HG03460 (cell line): Measurements from ENCODE around the gene XXYLT1.
"Not testable (repeated sequence)": the region's sequence is repeated elsewhere in the genome, so short reads cannot be mapped to it uniquely, and the experiment has no call there.

Experiments used
- ATAC-seq: cut with Tn5 transposase; IDR thresholded peaks from one replicate; pipeline ENCODE4 v1.9.1; 2021; ENCODE audit not compliant: unreplicated experiment

Gene XXYLT1

DNA sequence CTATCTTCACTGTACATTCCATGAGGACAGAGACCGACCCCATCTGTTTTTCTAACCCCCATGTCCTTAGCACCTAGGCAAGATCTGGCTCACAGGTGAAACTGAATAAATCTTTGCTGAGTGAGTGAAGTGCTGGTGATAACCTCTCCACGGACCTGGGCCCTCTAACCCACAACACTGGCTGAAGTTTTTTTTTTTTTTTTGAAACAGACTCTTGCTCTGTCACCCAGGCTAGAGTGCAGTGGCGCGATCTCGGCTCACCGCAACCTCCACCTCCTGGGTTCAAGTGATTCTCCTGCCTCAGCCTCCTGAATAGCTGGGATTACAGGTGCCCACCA lies 84.3 kb downstream of the XXYLT1 start:
- not testable (repeated sequence) for ATAC-seq

DNA sequence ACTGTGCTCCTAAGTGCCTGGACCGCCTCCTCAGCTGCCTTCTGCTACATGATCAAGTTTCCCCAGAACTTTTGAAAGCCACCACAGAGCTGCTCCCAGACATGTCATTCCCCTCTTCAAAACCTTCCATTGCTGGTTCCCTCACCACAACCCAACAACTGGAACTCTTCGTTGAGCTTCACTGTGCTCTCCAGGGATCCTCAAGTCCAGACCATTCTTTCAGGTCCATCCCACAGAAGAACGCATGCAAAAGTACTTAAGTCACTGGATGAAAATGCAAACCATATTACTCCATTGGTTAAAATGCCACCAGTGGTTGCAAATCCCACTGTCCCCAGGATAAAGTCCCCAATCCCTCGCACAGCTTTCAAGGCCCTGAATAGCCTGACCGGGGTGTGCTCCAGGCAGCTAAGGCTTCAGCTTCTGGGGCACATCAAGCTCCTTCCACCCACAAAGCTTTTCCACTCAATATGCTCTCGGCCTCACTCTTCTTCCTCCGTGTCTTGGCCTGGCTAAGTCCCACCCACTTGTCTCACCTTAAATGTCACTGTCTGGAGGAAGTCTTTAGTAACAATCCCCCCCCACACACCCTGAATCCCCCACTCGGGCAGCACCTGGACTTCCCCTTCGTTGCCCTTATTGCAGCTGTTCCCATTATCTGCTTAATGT lies 84.8 kb downstream of the XXYLT1 start:
- no peak for ATAC-seq

- ATAC-seq, result no peak
Observed at GRCh38 chr3:195185583-195185982, 85.4 kb downstream of the XXYLT1 start.

GRCh38 chr3:195184716-195185421 lies 86.1 kb downstream of the XXYLT1 start:
- ATAC-seq, result no peak

- no peak for ATAC-seq
Observed at GRCh38 chr3:195183071-195183776, 87.7 kb downstream of the XXYLT1 start.

DNA sequence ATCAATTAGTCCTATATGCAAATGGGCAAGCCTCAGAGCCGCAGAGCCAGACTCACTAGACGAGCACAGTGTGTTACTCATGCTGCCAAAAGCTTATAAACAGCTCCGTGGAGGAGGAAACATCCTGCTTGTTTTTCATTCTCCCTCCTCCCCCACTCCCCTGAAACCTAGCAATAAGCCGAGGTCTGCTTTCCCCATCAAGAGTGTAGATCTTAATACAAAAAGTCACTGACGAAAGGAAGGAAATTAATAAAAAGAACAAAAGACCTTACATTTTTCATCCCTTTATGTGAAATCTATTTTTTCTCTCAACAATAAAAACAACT lies 88.5 kb downstream of the XXYLT1 start:
- ATAC-seq, result no peak

- ATAC-seq, result no peak
Observed at GRCh38 chr3:195181741-195182469, 89.1 kb downstream of the XXYLT1 start.

DNA sequence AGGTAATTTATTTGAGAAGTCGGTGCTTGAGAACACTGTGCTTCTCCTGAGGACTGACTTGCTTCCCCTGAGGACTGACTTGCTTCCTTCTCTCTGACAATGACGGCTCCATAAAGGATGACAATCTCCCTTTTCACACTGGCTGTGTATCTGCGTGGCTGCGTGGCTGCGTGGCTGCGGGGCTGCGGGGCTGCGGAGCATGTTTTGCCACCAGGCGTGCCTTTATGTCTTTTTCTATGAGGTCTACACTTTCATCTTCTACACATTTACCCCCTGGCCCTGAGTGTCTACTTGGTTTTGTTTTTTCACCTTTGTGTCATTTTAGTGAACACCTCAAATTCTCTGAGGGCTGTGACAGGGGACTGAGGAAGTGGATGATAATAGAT lies 89.9 kb downstream of the XXYLT1 start:
- ATAC-seq, result no peak

GRCh38 chr3:195180490-195181112 lies 90.4 kb downstream of the XXYLT1 start:
- ATAC-seq, result no peak

DNA sequence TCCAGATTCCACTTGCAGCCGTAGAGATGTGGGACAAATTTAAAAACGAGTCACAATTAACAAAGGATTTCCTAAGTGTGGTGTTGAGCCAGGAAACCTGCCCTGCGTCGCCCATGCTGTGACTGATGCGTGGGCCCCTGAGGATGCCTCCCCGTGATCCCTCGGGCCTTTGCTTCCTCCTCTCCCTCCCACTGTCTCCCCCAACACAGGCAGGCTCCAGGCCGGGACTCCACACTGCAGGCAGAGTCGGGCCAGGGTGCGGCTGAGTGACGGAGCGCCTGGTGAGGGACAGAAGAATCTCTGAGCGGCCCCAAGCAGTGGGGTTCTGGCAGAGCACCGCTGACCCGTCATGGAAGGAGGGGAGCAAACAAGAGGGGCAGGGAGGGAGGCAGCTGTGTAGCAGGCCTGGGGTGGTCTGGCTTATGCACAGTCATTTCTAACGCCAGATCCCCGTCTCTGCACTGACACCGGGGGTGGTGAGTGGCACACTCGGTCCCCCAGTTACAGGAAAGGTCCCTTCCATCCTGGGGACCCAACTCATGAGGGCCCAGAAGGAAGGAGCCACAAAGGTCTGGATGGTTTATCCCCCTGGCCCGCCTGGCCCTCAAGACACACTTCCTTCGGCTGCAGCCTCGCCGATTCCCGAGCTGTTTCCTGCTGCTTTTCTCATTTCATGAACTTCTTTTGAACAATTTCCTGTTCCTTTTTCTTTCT lies 91.0 kb downstream of the XXYLT1 start:
- no peak for ATAC-seq

GRCh38 chr3:195178124-195178910 lies 92.6 kb downstream of the XXYLT1 start:
- no peak for ATAC-seq

DNA sequence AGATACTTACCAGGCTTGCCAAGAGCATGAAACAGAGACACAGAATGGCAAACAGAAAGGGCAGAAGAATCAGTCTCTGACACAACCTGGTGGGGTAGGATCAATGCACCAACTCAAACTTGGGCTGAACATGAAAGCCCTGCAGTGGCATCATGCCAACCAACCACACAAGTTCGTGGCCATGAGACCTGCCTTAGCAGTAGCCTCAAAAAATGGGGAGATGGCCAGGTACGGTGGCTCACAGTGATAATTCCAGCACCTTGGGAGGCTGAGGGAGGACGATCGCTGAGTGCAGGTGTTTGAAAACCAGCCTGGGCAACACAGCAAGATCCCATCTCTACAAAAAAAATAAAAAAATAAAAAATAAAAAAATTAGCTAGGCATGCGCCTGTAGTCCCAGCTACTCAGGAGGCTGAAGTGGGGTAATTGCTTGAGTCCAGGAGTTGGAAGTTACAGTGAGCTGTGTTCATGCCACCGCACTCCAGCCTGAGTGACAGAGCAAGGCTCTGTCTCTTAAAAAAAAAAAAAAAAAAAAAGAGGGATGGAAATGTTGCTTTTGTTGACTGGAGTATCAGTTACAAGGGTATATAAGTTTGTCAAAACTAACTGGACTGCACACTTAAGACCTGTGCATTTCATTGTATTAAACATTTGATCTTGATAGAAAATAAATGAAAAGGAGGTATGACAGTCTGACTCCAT lies 93.4 kb downstream of the XXYLT1 start:
- no peak for ATAC-seq

- ATAC-seq, result no peak
Observed at GRCh38 chr3:195176776-195177175, 94.2 kb downstream of the XXYLT1 start.

GRCh38 chr3:195175476-195176337 lies 95.3 kb downstream of the XXYLT1 start:
- ATAC-seq, result no peak

DNA sequence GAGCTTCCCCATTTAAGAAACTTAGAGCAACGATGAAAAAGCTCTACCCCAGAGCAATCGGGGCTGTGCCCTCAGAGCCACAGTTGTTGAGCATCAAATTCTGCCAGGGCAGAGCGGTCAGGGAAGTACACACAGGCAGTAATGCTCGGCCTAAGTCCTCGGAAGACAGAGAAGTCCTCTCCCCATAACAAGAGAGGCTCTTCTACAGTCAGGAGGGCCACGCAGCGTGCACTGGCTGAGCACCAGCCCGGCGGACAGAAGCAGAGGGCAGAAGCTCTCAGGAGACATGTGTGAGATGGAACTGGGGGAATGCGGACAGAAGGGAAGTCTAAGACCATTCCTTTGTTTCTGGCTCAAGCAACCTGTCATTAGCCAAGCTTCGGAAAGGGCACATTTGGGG lies 95.9 kb downstream of the XXYLT1 start:
- ATAC-seq, result no peak

- ATAC-seq, result no peak
Observed at GRCh38 chr3:195173657-195174056, 97.3 kb downstream of the XXYLT1 start.

DNA sequence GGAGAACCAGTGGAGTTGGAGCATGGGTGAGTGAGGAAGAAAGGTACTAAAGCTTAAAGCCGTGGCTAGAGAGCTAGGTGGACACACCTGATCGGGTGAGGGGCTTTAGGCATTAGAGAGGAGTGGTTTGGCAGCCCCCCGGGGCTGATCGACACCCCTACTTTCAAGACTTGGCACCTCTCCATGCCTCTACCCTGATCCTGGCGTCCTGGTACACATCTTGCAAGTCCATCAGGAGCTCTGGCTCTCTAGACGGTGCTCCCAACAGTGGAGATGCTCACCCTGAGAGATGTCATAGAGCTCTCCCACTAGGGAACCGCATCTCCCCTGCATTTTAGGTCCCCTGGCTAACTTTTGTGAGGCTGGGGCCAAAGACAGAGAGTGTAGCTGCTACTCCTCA lies 98.1 kb downstream of the XXYLT1 start:
- ATAC-seq, result no peak

- no peak for ATAC-seq
Observed at GRCh38 chr3:195172039-195172684, 98.8 kb downstream of the XXYLT1 start.
